HL-60/S4 (cell line): ENCODE data around the gene TAS2R14.

ENCODE experiments used
- in situ Hi-C: fragments of 300-500 bp; cut with MboI; formaldehyde crosslinking; loops from 2 replicates; pipeline ENCODE4 v1.14.3; 2022; ENCODE audit warnings: low sequenced_read_pairs

Gene TAS2R14

GRCh38 chr12:10909462-10909861, 29.6 kb downstream of the TAS2R14 start, which contains the start of gene TAS2R13:
Gene TAS2R13 (minus strand): TSS chr12:10909562. CDS start chr12:10909298, 264 bp downstream.
- in situ Hi-C loops = no loop called here

DNA sequence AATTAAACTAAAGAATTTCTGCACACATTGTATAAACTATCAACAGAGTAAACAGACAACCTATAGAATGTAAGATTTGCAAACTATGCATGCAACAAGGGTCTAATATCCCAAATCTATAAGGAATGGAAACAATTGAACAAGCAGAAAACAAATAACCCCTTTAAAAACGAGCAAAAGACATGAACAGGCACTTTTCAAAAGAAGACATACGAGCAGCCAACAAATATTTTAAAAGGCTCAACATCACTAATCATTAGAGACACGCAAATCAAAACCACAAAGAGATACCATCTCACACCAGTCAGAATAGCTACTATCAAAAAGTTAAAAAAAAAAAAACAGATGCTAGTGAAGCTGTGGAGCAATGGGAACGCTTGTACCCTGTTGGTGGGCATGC, 34.4 kb downstream of the TAS2R14 start:
- in situ Hi-C loops = no loop called here

GRCh38 chr12:10901427-10901826, 37.6 kb downstream of the TAS2R14 start:
- in situ Hi-C loops = no loop called here

DNA sequence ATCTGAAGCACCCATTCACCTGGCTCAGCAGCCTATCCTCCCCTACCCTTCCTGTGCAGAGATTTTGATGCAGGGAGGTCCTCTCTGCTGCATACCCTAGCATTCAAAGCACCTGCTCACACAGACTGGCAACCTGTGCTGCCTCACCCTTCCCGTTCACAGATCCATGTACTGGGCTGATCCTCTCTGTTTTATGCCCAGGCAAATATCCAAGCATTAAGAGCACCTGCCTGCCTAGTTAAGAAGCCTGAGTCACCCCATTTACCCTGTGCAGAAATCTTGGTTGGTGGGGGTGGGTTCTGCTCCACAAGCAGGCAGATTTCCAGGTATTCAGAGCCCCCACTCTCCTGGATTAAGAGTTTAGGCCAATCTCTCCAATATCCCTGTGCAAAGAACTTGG, 38.1 kb downstream of the TAS2R14 start:
- in situ Hi-C loops = no loop called here

GRCh38 chr12:10900530-10900929, 38.5 kb downstream of the TAS2R14 start:
- in situ Hi-C loops = no loop called here

DNA sequence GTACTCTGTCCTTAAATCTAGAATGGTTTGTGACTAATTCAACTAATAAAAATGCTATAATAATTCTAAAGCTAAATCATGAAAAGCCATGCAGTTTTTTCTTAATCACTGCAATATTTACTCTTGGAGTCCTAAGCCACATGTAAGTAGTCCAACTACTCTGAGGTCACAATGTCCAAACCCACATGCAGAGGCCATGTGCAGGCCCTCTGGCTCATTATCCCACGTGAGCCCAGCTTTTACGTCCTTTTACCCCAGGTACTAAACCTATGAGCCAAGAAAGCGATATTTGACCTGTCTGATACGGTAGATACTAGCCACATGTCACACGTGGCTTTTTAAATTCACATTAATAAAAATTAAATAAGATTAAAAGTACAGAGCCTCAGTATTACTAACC, 42.2 kb downstream of the TAS2R14 start:
- in situ Hi-C loops = no loop called here

- in situ Hi-C loops = no loop called here
Observed at GRCh38 chr12:10891937-10892336, 47.1 kb downstream of the TAS2R14 start.

DNA sequence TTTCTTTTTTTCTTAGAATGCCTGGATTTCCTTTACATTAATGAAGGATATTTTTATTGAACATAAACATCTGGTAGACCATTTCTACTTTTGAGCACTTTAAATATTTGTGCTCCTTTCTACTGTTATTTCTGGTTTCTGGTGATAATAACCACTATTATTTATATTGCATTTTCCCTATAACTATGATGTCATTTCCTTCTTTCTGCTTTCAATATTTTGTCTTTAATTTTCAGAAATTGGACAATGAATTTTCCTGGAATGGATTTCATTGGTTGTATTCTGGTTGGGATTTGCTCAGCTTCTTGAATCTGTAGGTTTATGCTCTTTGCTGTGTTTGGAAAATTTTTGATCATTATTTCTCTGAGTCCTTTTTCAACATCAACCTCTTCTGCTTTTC, 49.8 kb downstream of the TAS2R14 start:
- in situ Hi-C loops = no loop called here
